ENCODE results near the gene GAREM1.
"Not testable (repeated sequence)": the region's sequence is repeated elsewhere in the genome, so short reads cannot be mapped to it uniquely, and the experiment has no call there.

Gene GAREM1

GRCh38 chr18:32297579-32298170, 173.0 kb downstream of the GAREM1 start:
- no peak overlapping the region for H2AFZ ChIP-seq (ENCODE audit: low read depth, low read length)
- H3K4me1 ChIP-seq (ENCODE audit: low read length) = peaks cover 21% of the 10 kb centered on the region
- no peak overlapping the region for H3K27ac ChIP-seq (ENCODE audit: low read length)
- no peak for TF ChIP-seq CTCF (IDR thresholded peaks at IDR 0.05; ENCODE audit: low read depth, low read length)
- no peak for TF ChIP-seq EZH2phosphoT487 (IDR thresholded peaks at IDR 0.05; ENCODE audit: low read depth)
- no peaks in the 10 kb centered on the region for H3K27me3 ChIP-seq (ENCODE audit: low read depth, low read length)
- no peaks in the 10 kb centered on the region for H3K9me3 ChIP-seq (ENCODE audit: insufficient read depth, low read length)
- no peak overlapping the region for H3K4me2 ChIP-seq (ENCODE audit: low read length)
- H3K4me3 ChIP-seq (ENCODE audit: low read length) = no peak overlapping the region
- no peak overlapping the region for H3K9ac ChIP-seq (ENCODE audit: low read length)
- no peaks in the 10 kb centered on the region for H3K36me3 ChIP-seq (replicated peaks; ENCODE audit: low read depth, low read length)
- no peaks in the 10 kb centered on the region for H4K20me1 ChIP-seq (ENCODE audit: insufficient read depth, low read length)
- no peaks in the 10 kb centered on the region for H3K79me2 ChIP-seq (ENCODE audit: low read length)

DNA sequence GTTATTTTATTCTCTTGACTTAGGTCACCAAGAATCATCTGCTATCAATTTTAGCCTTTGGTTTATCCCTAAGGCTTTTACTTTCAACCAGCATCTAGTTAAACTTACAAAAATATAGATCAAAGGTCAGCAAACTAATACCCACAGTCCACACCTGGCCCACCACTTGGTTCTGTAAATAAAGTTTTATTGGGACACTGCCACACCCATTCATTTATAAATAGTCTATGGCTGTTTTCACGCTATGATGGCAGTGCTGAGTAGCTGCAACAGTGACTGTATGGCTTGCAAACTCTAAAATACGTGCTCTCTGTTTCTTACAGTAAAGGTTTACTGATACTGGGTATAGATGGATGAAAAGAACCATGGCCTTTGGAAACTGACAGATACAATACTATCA, 173.8 kb downstream of the GAREM1 start:
- Histone ChIP-seq H3K9ac (ENCODE audit: low read length) (no peak overlapping the region), H3K27me3 (ENCODE audit: low read depth, low read length) (no peaks in the 10 kb centered on the region), H3K4me1 (ENCODE audit: low read length) (peaks cover 15% of the 10 kb centered on the region), H3K4me2 (ENCODE audit: low read length) (no peak overlapping the region), H3K79me2 (ENCODE audit: low read length) (no peaks in the 10 kb centered on the region), H3K36me3 (replicated peaks; ENCODE audit: low read depth, low read length) (no peaks in the 10 kb centered on the region), H2AFZ (ENCODE audit: low read depth, low read length) (no peak overlapping the region), H3K27ac (ENCODE audit: low read length) (no peak overlapping the region), H3K4me3 (ENCODE audit: low read length) (no peak overlapping the region), H4K20me1 (ENCODE audit: insufficient read depth, low read length) (no peaks in the 10 kb centered on the region), H3K9me3 (ENCODE audit: insufficient read depth, low read length) (no peaks in the 10 kb centered on the region)
- TF ChIP-seq EZH2phosphoT487 (IDR thresholded peaks at IDR 0.05; ENCODE audit: low read depth) (no peak), CTCF (IDR thresholded peaks at IDR 0.05; ENCODE audit: low read depth, low read length) (no peak)

DNA sequence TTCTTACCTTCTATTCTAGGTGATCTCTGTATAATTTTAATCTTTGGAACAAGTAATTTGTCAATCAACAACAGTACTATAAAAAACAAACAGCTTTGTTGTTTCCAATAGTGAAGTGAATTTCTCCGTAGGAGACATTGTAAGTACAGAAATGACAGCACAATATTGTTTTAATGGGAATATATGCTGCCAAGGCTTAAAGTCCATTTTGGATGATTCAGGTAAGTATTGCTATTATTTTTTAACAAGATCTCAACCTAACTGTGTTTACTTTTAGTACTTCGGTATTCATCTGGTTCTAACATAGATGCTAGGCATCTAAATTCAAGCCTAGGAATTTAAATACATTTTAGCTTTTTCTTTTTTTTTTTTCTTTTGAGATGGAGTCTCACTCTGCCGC, 175.1 kb downstream of the GAREM1 start:
- no peak overlapping the region for H3K4me2 ChIP-seq (ENCODE audit: low read length)
- no peak overlapping the region for H3K9ac ChIP-seq (ENCODE audit: low read length)
- no peak overlapping the region for H3K27ac ChIP-seq (ENCODE audit: low read length)
- H3K9me3 ChIP-seq (ENCODE audit: insufficient read depth, low read length) = no peaks in the 10 kb centered on the region
- peaks cover 13% of the 10 kb centered on the region for H3K4me1 ChIP-seq (ENCODE audit: low read length)
- H2AFZ ChIP-seq (ENCODE audit: low read depth, low read length) = no peak overlapping the region
- H3K79me2 ChIP-seq (ENCODE audit: low read length) = no peaks in the 10 kb centered on the region
- no peaks in the 10 kb centered on the region for H3K27me3 ChIP-seq (ENCODE audit: low read depth, low read length)
- H4K20me1 ChIP-seq (ENCODE audit: insufficient read depth, low read length) = no peaks in the 10 kb centered on the region
- TF ChIP-seq CTCF (IDR thresholded peaks at IDR 0.05; ENCODE audit: low read depth, low read length) (no peak), EZH2phosphoT487 (IDR thresholded peaks at IDR 0.05; ENCODE audit: low read depth) (no peak)
- H3K36me3 ChIP-seq (replicated peaks; ENCODE audit: low read depth, low read length) = no peaks in the 10 kb centered on the region
- H3K4me3 ChIP-seq (ENCODE audit: low read length) = no peak overlapping the region

GRCh38 chr18:32293107-32293506, 177.6 kb downstream of the GAREM1 start:
- Histone ChIP-seq H3K4me2 (ENCODE audit: low read length) (no peak overlapping the region), H3K79me2 (ENCODE audit: low read length) (no peaks in the 10 kb centered on the region), H3K4me3 (ENCODE audit: low read length) (no peak overlapping the region), H3K36me3 (replicated peaks; ENCODE audit: low read depth, low read length) (no peaks in the 10 kb centered on the region), H4K20me1 (ENCODE audit: insufficient read depth, low read length) (no peaks in the 10 kb centered on the region), H3K9me3 (ENCODE audit: insufficient read depth, low read length) (no peaks in the 10 kb centered on the region), H2AFZ (ENCODE audit: low read depth, low read length) (no peak overlapping the region), H3K27ac (ENCODE audit: low read length) (no peak overlapping the region), H3K4me1 (ENCODE audit: low read length) (peaks cover 8% of the 10 kb centered on the region), H3K9ac (ENCODE audit: low read length) (no peak overlapping the region), H3K27me3 (ENCODE audit: low read depth, low read length) (no peaks in the 10 kb centered on the region)
- TF ChIP-seq EZH2phosphoT487 (IDR thresholded peaks at IDR 0.05; ENCODE audit: low read depth) (no peak), CTCF (IDR thresholded peaks at IDR 0.05; ENCODE audit: low read depth, low read length) (no peak)

- H3K36me3 ChIP-seq (replicated peaks; ENCODE audit: low read depth, low read length) = not testable (repeated sequence)
These were observed 179.1 kb downstream of the GAREM1 start for GRCh38 chr18:32291623-32292022.

More at GRCh38 chr18:32291623-32292022, 179.1 kb downstream of the GAREM1 start:
- H3K27me3 ChIP-seq (ENCODE audit: low read depth, low read length); H3K9ac ChIP-seq (ENCODE audit: low read length); H3K4me2 ChIP-seq (ENCODE audit: low read length); H4K20me1 ChIP-seq (ENCODE audit: insufficient read depth, low read length); H3K4me3 ChIP-seq (ENCODE audit: low read length); H3K79me2 ChIP-seq (ENCODE audit: low read length); H3K4me1 ChIP-seq (ENCODE audit: low read length); H3K27ac ChIP-seq (ENCODE audit: low read length); H2AFZ ChIP-seq (ENCODE audit: low read depth, low read length); H3K9me3 ChIP-seq (ENCODE audit: insufficient read depth, low read length): not testable (repeated sequence)
